Body of pancreas (tissue), 4 donors: ENCODE results near the gene EIF5A2. TPM values are rescaled to one million over a fixed set of nuclear protein-coding genes. Genes with fewer than 3 reads are reported as not detected.

Experiments used
- ATAC-seq: fragments of 150-250 bp; one replicate; pipeline ENCODE4 v1.9.1; 2016
- DNase-seq, 4 donors: peaks; one replicate each; pipeline ENCODE4 v3.0.0-alpha.2; 2019
- H3K27ac ChIP-seq, 4 donors: fragments of 200-600 bp; sonication (generic); 1 replicate in 3 of 4; 2 replicates in 1 of 4; pipeline versions ENCODE4 v1.5.1 to v1.6.1; 2016 to 2019; ENCODE audit warnings: mild to moderate bottlenecking in 1 of 4, mixed read lengths in 1 of 4, moderate library complexity in 1 of 4
- H3K27me3 ChIP-seq, 2 donors: fragments of 200-600 bp; sonication (generic); one replicate each; pipeline ENCODE4 v1.6.0; 2016; ENCODE audit warnings: mild to moderate bottlenecking in 1 of 2
- H3K36me3 ChIP-seq, 2 donors: fragments of 200-600 bp; sonication (generic); replicated peaks in 1 of 2; 2 replicates each; pipeline ENCODE4 v1.5.1; 2016; ENCODE audit warnings: low read depth in 2 of 2; ENCODE audit not compliant: insufficient read depth in 1 of 2
- H3K4me1 ChIP-seq: fragments of 200-600 bp; sonication (generic); one replicate; pipeline ENCODE4 v1.6.0; 2016
- H3K4me3 ChIP-seq, 2 donors: fragments of 200-600 bp; sonication (generic); 1 replicate in 1 of 2; 2 replicates in 1 of 2; pipeline ENCODE4 v1.5.1; 2016 to 2019
- H3K9me3 ChIP-seq, 3 donors: fragments of 200-600 bp; sonication (generic); 1 replicate in 2 of 3; 2 replicates in 1 of 3; pipeline ENCODE4 v1.5.1; 2016
- CTCF ChIP-seq, 7 experiments: fragments of 450-650 bp in 4 of 7; fragments of 200-600 bp in 3 of 7; sonication (generic) in 3 of 7; IDR thresholded peaks; one replicate each; pipeline ENCODE4 v1.5.1; 2016 to 2019; ENCODE audit warnings: antibody characterized with exemption in 7 of 7
- POLR2A ChIP-seq, 3 donors: fragments of 450-650 bp; IDR thresholded peaks; one replicate each; pipeline ENCODE4 v1.6.1; 2016; ENCODE audit warnings: antibody characterized with exemption in 3 of 3, mild to moderate bottlenecking in 2 of 3
- WGBS, 2 donors: methylation state at CpG; one replicate each; pipeline ENCODE4 v1.1.5; 2017; 5-methylcytosine and 5-hydroxymethylcytosine counted together
- intact Hi-C: fragments of 100-400 bp; cut with DNase I; formaldehyde crosslinking; loops from one replicate; pipeline ENCODE4 v1.15.1; 2023
- total RNA-seq, 2 donors: library from RNA; depleted of rRNA; stranded (reverse); fragments of >200 nt; gene quantifications; one replicate each; pipeline ENCODE4 v1.1.0, GENCODE V29; 2016

Gene EIF5A2
- 1 to 10 TPM in 1 of 2 donors, under 1 TPM in 1; 0.99 to 1.8 TPM for total RNA-seq

- DNase-seq (peak; percentile 94 to 97 (median 96)), ATAC-seq (peak; percentile 99)
- Histone ChIP-seq H3K36me3 (no peaks in the 10 kb centered on the region), H3K4me3 (peak within 1 kb of the TSS; percentile 37 to 71), H3K4me1 (peaks cover 14% of the 10 kb centered on the region), H3K27ac (peak within 1 kb of the TSS in 3 of 4 donors; percentile 56 to 74 (median 73)), H3K27me3 (no peaks in the 10 kb centered on the region), H3K9me3 (peaks cover 0 to 5% (median 0%) of the 10 kb centered on the region in 3 donors)
- WGBS, 2 donors: 11 to 24% methylated on average over 34 to 73 of the region's 73 CpGs
- TF ChIP-seq POLR2A (IDR thresholded peaks at IDR 0.05) (peak; percentile 18 to 66 (median 60)), CTCF (IDR thresholded peaks at IDR 0.05) (no peak)
- intact Hi-C loops: no loop called here
These were observed at the start of gene EIF5A2 for GRCh38 chr3:170908235-170909116. TSS of gene EIF5A2 (minus strand) at chr3:170908637. CDS start at chr3:170907806, 831 bp downstream.

GRCh38 chr3:170956647-170957046 is 48.2 kb upstream of the EIF5A2 start:
- no peak for DNase-seq
- TF ChIP-seq CTCF (IDR thresholded peaks at IDR 0.05): no peak
- no peak for TF ChIP-seq POLR2A (IDR thresholded peaks at IDR 0.05)
- Histone ChIP-seq H3K4me1 (no peaks in the 10 kb centered on the region), H3K27me3 (no peaks in the 10 kb centered on the region), H3K36me3 (no peaks in the 10 kb centered on the region), H3K9me3 (no peaks in the 10 kb centered on the region), H3K4me3 (no peak overlapping the region), H3K27ac (no peak overlapping the region)
- no peak for ATAC-seq
- intact Hi-C loops: loop anchor here (10.0 kb wide), 1 partner anchor 208 kb away; no protein-coding TSS in a partner anchor

- DNase-seq (no peak), ATAC-seq (no peak)
- Histone ChIP-seq H3K36me3 (no peaks in the 10 kb centered on the region), H3K4me3 (no peak overlapping the region), H3K4me1 (no peaks in the 10 kb centered on the region), H3K27ac (no peak overlapping the region), H3K27me3 (no peaks in the 10 kb centered on the region), H3K9me3 (no peaks in the 10 kb centered on the region)
- TF ChIP-seq POLR2A (IDR thresholded peaks at IDR 0.05) (no peak), CTCF (IDR thresholded peaks at IDR 0.05) (no peak)
- intact Hi-C loops: loop anchor here (10.0 kb wide), 1 partner anchor 211 kb away; no protein-coding TSS in a partner anchor
- 82% methylated on average over 12 of the region's 12 CpGs for WGBS, 2 donors
These were observed 45.3 kb upstream of the EIF5A2 start for GRCh38 chr3:170953736-170954135.

- WGBS, 2 donors: 78 to 84% methylated on average over 13 of the region's 13 CpGs
- Histone ChIP-seq H3K27ac (no peak overlapping the region), H3K4me3 (no peak overlapping the region), H3K27me3 (no peaks in the 10 kb centered on the region), H3K36me3 (no peaks in the 10 kb centered on the region), H3K4me1 (no peaks in the 10 kb centered on the region), H3K9me3 (no peaks in the 10 kb centered on the region)
- ATAC-seq: no peak
- DNase-seq: no peak
- TF ChIP-seq CTCF (IDR thresholded peaks at IDR 0.05) (no peak), POLR2A (IDR thresholded peaks at IDR 0.05) (no peak)
- intact Hi-C loops: loop anchor here (10.0 kb wide), 1 partner anchor 212 kb away; no protein-coding TSS in a partner anchor
These were observed 44.8 kb upstream of the EIF5A2 start for GRCh38 chr3:170953229-170953628.
